ENCODE measurements around the gene CFAP99.

The CFAP99 gene

DNA sequence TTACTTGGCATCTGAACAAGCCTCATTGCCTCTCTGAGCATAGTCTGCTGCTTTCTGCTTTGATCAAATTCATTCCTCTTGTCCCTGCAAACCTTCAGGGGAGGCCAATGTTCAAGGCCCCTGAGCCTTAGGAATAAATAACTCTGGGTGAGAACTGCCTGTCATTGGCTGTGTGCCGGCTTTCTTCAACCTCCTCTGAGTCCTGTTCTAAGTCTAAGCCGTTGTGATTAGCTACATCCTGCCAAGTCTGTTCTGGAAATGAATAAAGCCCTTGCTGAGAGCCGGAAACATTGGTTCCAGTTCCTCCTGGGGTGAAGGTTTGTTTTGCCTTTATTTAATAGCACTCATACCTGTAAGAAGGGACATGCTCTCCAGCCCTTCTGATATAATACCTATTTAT, 63.9 kb downstream of the CFAP99 start:
- Histone ChIP-seq H3K36me3 (ENCODE audit: insufficient read depth, insufficient read length, low read length) (peaks cover 31% of the 10 kb centered on the region), H3K9me3 (ENCODE audit: insufficient read depth, low read length) (no peaks in the 10 kb centered on the region), H3K9ac (ENCODE audit: insufficient read length, low read depth) (no peak overlapping the region), H3K4me3 (ENCODE audit: insufficient read length, low read depth) (no peak overlapping the region), H3K4me1 (ENCODE audit: insufficient read depth, insufficient read length) (peaks cover 24% of the 10 kb centered on the region), H3K27me3 (ENCODE audit: insufficient read depth, insufficient read length) (no peaks in the 10 kb centered on the region)
- TF ChIP-seq SUZ12 (IDR thresholded peaks at IDR 0.05; ENCODE audit: extremely low read depth, insufficient read depth, insufficient read length): no peak
- no peak for TF ChIP-seq ZNF274 (IDR thresholded peaks at IDR 0.05; ENCODE audit: low read depth, low read length)
- no peak for DNase-seq (ENCODE audit: low read depth, low spot score)

DNA sequence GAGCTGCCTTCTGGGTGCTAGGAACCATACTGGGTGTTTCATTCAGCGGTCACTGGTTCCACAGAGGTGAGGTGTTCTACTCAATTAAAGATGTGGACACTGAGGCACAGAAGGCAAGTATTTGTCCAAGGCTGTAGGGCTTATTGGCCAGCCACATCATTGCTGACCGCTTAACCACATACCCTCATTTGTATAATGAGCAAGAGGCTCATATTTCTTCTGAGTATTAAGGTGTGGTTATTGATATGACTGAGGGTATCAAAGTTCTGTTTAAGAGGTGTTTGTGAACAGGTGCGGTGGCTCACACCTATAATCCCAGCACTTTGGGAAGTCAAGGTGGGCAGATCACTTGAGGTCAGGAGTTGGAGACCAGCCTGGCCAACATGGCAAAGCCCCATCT, 64.5 kb downstream of the CFAP99 start:
- H3K4me3 ChIP-seq (ENCODE audit: insufficient read length, low read depth): no peak overlapping the region
- H3K4me1 ChIP-seq (ENCODE audit: insufficient read depth, insufficient read length): peaks cover 25% of the 10 kb centered on the region
- H3K9me3 ChIP-seq (ENCODE audit: insufficient read depth, low read length): no peaks in the 10 kb centered on the region
- H3K36me3 ChIP-seq (ENCODE audit: insufficient read depth, insufficient read length, low read length): peaks cover 31% of the 10 kb centered on the region
- TF ChIP-seq ZNF274 (IDR thresholded peaks at IDR 0.05; ENCODE audit: low read depth, low read length) (no peak), YY1 (IDR thresholded peaks at IDR 0.05; ENCODE audit: insufficient read depth, insufficient read length) (no peak), SUZ12 (IDR thresholded peaks at IDR 0.05; ENCODE audit: extremely low read depth, insufficient read depth, insufficient read length) (no peak)
- DNase-seq (ENCODE audit: low read depth, low spot score): no peak
- H3K9ac ChIP-seq (ENCODE audit: insufficient read length, low read depth): no peak overlapping the region
- H3K27me3 ChIP-seq (ENCODE audit: insufficient read depth, insufficient read length): no peaks in the 10 kb centered on the region

DNA sequence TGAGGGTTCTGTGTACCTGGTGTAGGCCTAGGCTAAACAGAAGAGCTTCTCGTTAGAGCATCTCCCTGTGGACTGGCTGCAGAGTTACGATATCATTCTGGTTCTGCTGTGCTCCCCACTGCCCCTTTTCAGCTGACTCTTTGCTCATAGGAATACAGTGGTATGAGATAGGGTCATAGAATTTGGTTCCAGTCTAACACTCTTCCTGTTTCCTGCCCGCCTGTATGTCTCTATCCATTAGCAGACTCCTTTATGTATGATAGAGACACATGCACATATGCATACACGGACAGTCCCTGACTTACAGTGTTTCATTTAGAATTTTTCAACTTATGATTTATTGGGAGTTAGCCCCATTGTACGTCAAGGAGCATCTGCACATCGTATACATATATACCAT, 65.4 kb downstream of the CFAP99 start:
- Histone ChIP-seq H3K9ac (ENCODE audit: insufficient read length, low read depth) (no peak overlapping the region), H3K4me3 (ENCODE audit: insufficient read length, low read depth) (no peak overlapping the region)
- TF ChIP-seq SUZ12 (IDR thresholded peaks at IDR 0.05; ENCODE audit: extremely low read depth, insufficient read depth, insufficient read length) (no peak), YY1 (IDR thresholded peaks at IDR 0.05; ENCODE audit: insufficient read depth, insufficient read length) (no peak), ZNF274 (IDR thresholded peaks at IDR 0.05; ENCODE audit: low read depth, low read length) (no peak)

DNA sequence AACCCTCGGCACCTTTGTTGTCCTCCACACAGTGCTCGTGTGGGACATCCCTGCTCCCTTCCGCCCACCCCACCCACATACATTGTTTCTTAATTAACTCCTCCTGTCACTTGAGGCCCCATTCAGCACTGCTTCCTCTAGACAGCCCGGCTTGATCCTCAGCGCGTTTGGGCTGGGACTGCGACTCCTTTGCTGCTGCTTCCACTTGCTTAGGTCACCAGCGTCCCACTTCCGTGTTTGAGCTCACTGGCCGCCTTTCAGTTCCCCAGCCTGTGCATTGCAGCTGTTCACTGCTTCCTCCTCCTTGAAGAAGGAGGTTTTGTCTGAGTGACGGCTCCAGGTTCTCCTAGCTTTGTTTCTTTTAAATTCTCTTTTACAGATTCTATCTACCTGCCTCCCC, 66.2 kb downstream of the CFAP99 start:
- no peak overlapping the region for H3K9ac ChIP-seq (ENCODE audit: insufficient read length, low read depth)
- H3K4me1 ChIP-seq (ENCODE audit: insufficient read depth, insufficient read length): peaks cover 29% of the 10 kb centered on the region
- no peak for TF ChIP-seq SUZ12 (IDR thresholded peaks at IDR 0.05; ENCODE audit: extremely low read depth, insufficient read depth, insufficient read length)
- TF ChIP-seq ZNF274 (IDR thresholded peaks at IDR 0.05; ENCODE audit: low read depth, low read length): no peak
- no peak for TF ChIP-seq YY1 (IDR thresholded peaks at IDR 0.05; ENCODE audit: insufficient read depth, insufficient read length)
- H3K4me3 ChIP-seq (ENCODE audit: insufficient read length, low read depth): no peak overlapping the region
- peaks cover 40% of the 10 kb centered on the region for H3K36me3 ChIP-seq (ENCODE audit: insufficient read depth, insufficient read length, low read length)
- DNase-seq (ENCODE audit: low read depth, low spot score): no peak
- no peaks in the 10 kb centered on the region for H3K27me3 ChIP-seq (ENCODE audit: insufficient read depth, insufficient read length)
- no peaks in the 10 kb centered on the region for H3K9me3 ChIP-seq (ENCODE audit: insufficient read depth, low read length)

More for the DNA sequence above, 65.4 kb downstream of the CFAP99 start:
- Histone ChIP-seq H3K27me3 (ENCODE audit: insufficient read depth, insufficient read length) (no peaks in the 10 kb centered on the region), H3K4me1 (ENCODE audit: insufficient read depth, insufficient read length) (peaks cover 23% of the 10 kb centered on the region), H3K36me3 (ENCODE audit: insufficient read depth, insufficient read length, low read length) (peaks cover 32% of the 10 kb centered on the region), H3K9me3 (ENCODE audit: insufficient read depth, low read length) (no peaks in the 10 kb centered on the region)
- DNase-seq (ENCODE audit: low read depth, low spot score): no peak

GRCh38 chr4:2485956-2486355, 67.2 kb downstream of the CFAP99 start:
- H3K4me3 ChIP-seq (ENCODE audit: insufficient read length, low read depth): no peak overlapping the region
- H3K9ac ChIP-seq (ENCODE audit: insufficient read length, low read depth): no peak overlapping the region
- no peak for TF ChIP-seq SUZ12 (IDR thresholded peaks at IDR 0.05; ENCODE audit: extremely low read depth, insufficient read depth, insufficient read length)
- no peak for TF ChIP-seq ZNF274 (IDR thresholded peaks at IDR 0.05; ENCODE audit: low read depth, low read length)
- no peak for TF ChIP-seq YY1 (IDR thresholded peaks at IDR 0.05; ENCODE audit: insufficient read depth, insufficient read length)
- peaks cover 48% of the 10 kb centered on the region for H3K36me3 ChIP-seq (ENCODE audit: insufficient read depth, insufficient read length, low read length)
- H3K27me3 ChIP-seq (ENCODE audit: insufficient read depth, insufficient read length): no peaks in the 10 kb centered on the region
- H3K4me1 ChIP-seq (ENCODE audit: insufficient read depth, insufficient read length): peaks cover 29% of the 10 kb centered on the region
- DNase-seq (ENCODE audit: low read depth, low spot score): no peak
- no peaks in the 10 kb centered on the region for H3K9me3 ChIP-seq (ENCODE audit: insufficient read depth, low read length)

DNA sequence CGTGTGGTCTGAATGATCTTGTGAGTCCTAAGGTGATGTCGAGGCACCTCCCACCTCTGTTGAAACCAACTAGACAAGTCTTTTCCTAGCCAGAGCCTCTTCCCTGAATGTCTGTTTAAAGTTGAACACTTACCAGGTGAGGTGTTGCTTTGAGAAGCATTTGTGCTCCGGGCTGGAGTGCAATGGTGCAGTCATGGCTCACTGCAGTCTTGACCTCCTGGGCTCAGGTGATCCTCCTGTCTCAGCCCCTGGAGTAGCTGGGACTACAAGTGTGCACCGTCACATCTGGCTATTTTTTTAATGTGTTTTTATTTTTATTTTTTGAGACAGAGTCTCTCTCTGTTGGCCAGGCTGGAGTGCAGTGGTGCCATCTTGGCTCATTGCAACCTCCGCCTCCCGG, 68.2 kb downstream of the CFAP99 start:
- Histone ChIP-seq H3K4me3 (ENCODE audit: insufficient read length, low read depth) (no peak overlapping the region), H3K36me3 (ENCODE audit: insufficient read depth, insufficient read length, low read length) (peaks cover 51% of the 10 kb centered on the region), H3K9ac (ENCODE audit: insufficient read length, low read depth) (no peak overlapping the region), H3K27me3 (ENCODE audit: insufficient read depth, insufficient read length) (no peaks in the 10 kb centered on the region), H3K9me3 (ENCODE audit: insufficient read depth, low read length) (no peaks in the 10 kb centered on the region), H3K4me1 (ENCODE audit: insufficient read depth, insufficient read length) (peaks cover 25% of the 10 kb centered on the region)
- TF ChIP-seq SUZ12 (IDR thresholded peaks at IDR 0.05; ENCODE audit: extremely low read depth, insufficient read depth, insufficient read length): no peak
- TF ChIP-seq ZNF274 (IDR thresholded peaks at IDR 0.05; ENCODE audit: low read depth, low read length): no peak
- TF ChIP-seq YY1 (IDR thresholded peaks at IDR 0.05; ENCODE audit: insufficient read depth, insufficient read length): no peak
- DNase-seq (ENCODE audit: low read depth, low spot score): no peak

DNA sequence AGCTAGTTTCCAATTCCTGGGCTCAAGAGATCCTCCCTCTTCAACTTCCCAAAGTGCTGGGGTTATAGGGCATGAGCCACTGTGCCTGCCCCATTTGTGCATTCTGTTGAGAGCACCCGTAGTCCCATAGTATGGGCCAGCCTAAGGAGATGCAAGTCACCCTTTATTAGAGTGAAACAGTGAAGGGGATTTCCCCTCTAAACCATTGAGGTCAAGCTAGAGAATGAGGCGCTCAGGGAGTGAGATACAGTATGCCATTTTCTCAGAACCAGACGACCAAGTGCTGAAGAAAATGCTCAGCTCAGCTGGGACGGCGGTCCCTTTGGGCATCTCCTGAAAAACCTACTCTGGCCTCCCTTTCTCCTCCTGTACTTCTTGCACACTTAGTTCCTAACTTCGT, 68.9 kb downstream of the CFAP99 start:
- peaks cover 52% of the 10 kb centered on the region for H3K36me3 ChIP-seq (ENCODE audit: insufficient read depth, insufficient read length, low read length)

More for the DNA sequence above, 68.9 kb downstream of the CFAP99 start:
- DNase-seq (ENCODE audit: low read depth, low spot score): no peak
- no peaks in the 10 kb centered on the region for H3K27me3 ChIP-seq (ENCODE audit: insufficient read depth, insufficient read length)
- no peak for TF ChIP-seq SUZ12 (IDR thresholded peaks at IDR 0.05; ENCODE audit: extremely low read depth, insufficient read depth, insufficient read length)
- TF ChIP-seq YY1 (IDR thresholded peaks at IDR 0.05; ENCODE audit: insufficient read depth, insufficient read length): no peak
- TF ChIP-seq ZNF274 (IDR thresholded peaks at IDR 0.05; ENCODE audit: low read depth, low read length): no peak
- H3K4me3 ChIP-seq (ENCODE audit: insufficient read length, low read depth): no peak overlapping the region
- H3K4me1 ChIP-seq (ENCODE audit: insufficient read depth, insufficient read length): peaks cover 22% of the 10 kb centered on the region
- no peak overlapping the region for H3K9ac ChIP-seq (ENCODE audit: insufficient read length, low read depth)
- H3K9me3 ChIP-seq (ENCODE audit: insufficient read depth, low read length): no peaks in the 10 kb centered on the region

Data from NT2/D1 (cell line).